CD1c-positive myeloid dendritic cell (primary cell): ENCODE results near the gene ADORA1.
A peak's percentile ranks its signal among the peaks of the same experiment; 100 is the strongest.

Experiments used
- DNase-seq: peaks from one replicate; pipeline ENCODE4 v3.0.0-alpha.2; 2016; ENCODE audit errors: extremely low spot score

The ADORA1 gene

DNA sequence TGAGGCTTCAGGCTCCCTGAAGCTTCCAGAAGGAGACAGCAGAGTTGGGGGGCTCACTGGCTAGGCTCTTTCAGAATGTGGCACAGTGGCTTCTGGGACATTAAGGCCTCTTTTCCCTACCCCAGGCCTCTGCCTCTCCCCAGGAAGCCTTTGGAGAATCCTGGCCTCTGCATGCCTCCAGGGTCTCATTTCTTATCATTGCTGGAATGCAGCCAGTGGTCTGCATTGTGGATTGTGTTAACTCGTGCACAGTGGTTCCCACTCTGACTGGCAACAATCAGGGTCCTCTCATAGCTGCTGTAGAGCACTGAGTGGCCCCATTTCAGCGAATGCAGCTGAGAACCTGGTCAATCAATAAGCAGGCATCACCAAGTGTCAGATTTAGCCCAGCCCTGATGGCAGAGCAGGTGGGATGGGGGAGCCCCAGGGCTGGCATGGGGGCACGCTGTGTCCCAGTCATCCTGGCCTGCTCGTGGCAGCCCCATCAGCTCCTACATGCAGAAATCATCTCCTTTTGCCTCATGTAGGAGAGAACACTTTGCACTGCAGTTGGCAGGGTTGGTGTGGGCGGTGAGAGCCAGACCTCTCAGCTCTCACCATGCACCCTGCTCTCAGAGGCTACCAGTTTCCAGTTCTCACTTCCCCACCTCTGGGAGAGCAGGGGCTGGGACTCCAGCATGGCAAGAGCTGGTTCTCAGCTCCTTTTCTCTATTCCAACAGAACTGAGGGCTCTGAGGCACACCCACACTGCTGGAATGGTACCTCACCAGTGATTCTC is 13.4 kb downstream of the ADORA1 start:
- peak; percentile 81 for DNase-seq

- DNase-seq, result no peak
Observed at GRCh38 chr1:203142124-203142523, 14.6 kb downstream of the ADORA1 start.

DNA sequence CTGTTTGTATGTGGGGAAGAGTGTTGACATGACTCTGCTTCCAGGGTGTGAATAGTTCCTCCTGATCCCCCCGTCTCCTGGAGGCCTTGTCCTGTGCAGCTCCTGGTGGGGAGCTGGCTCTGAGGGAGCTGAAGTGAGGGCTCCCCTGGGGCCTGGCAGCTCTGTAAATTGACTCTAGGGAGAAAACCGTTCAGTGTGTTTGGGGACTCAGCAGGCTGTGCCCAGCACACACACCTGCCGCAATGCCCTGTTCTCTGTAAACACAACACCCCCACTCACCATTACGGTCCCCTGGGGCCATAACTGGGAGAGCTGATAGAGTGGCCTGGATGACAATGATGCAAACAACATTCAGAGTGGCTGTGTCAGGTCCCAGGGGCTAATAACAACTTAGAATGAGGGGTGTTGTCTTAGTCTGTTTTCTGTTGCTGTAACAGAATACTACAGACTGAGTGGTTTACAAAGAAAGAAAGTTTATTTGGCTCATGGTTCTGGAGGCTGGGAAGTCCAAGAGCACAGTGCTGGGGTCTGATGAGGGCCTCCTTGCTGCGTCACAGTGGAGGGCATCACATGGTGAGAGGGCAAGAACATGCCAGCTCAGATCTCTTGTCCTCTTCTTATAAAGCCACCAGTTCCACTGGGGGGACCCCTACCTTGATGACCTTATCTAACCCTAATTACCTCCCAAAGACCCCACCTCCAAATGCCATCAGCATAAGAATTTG is 15.3 kb downstream of the ADORA1 start:
- no peak for DNase-seq

- DNase-seq, result no peak
Observed at GRCh38 chr1:203143641-203144040, 16.1 kb downstream of the ADORA1 start.

- DNase-seq, result no peak
Observed at GRCh38 chr1:203144661-203145060, 17.1 kb downstream of the ADORA1 start.

GRCh38 chr1:203145321-203146041 is 18.0 kb downstream of the ADORA1 start:
- DNase-seq, result no peak

DNA sequence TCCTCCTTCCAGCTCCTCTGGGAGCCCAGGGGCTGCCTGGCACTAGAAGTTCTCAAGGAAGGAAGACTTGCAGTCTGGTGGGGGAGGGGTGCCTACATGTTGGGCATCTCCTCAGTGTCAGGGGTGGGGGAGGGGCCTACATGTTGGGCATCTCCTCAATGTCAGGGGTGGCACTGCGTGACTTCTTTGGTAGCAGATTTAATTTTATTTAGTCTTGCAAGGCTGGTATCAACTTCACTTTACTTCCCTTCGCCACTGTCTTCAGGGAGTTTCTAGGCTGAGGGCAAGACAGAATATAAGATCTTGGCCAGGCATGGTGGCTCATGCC is 18.5 kb downstream of the ADORA1 start:
- no peak for DNase-seq

- DNase-seq, result no peak
Observed at GRCh38 chr1:203146537-203146936, 19.0 kb downstream of the ADORA1 start.

- no peak for DNase-seq
Observed at GRCh38 chr1:203147376-203147775, 19.9 kb downstream of the ADORA1 start.

- DNase-seq, result no peak
Observed at GRCh38 chr1:203148127-203148526, 20.6 kb downstream of the ADORA1 start.

GRCh38 chr1:203148579-203148978 is 21.1 kb downstream of the ADORA1 start:
- DNase-seq, result no peak

DNA sequence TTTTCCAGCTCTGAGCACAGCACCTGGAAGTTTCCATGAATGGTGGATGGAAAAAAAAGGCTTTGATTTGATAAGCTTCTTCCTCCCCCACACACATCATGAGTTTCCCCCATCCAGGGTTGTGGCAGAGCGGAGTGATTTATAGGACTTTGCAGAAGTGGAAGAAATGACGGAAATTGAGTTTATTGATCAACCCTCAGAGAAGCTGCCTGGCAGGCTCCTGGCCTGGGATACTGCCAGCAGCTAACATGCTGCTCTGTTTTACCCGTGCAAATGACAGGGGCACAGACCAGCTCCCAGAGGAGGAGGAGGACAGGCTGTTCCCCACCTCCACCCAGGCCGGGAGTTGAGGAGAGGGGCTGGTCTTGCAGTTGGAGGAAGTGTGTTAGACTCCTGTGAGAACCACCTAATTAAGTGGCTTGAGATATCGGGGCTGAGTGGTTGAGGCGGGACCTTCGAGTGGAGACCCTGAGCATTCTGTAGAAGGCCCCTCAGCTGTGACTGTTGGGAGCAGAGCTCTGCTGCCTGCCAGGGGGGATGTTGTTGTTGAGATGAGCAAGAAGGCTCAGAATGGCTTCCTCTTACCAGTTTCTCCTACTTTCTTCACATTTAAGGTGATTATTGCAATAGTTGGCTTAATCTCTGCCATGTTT is 21.8 kb downstream of the ADORA1 start:
- DNase-seq, result no peak

DNA sequence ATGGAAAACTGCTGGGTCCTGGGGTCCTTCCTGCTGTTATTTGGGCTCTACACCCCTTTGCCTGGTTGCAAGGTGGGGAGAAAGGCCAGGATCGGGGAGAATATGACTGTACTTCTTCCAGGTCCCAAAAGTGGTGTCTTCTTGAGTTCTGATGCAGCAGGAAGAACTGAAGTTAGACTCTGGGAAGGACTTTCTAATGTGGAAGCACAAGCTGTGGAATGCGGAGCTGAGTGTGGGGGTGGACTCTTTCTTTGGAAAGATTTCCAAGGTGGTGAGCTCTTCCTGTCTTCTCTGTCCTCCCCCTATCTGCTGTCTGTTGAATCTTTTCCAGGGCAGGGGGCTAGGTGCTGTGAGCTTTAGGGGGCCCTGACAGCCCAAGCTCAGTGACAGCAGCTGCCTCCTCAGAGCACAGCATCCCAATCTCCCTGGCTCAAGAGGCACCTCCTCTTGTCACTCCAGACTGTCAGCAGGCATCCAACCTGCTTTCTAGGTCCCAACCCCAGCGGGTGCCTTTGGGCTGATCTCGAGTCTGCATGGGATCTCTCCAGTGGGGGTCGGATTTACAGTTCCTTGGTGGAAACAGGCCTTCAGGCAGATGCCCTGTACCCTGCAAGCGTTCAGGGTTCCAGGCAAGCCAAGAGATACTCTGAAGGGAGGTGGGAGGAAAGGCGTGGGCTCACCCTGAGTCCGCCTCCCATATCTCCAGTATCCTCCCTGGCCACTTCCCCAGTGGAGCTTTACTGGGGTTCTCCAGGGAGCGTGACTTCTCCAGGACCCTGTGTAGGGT is 23.2 kb downstream of the ADORA1 start:
- no peak for DNase-seq

- DNase-seq, result no peak
Observed at GRCh38 chr1:203151362-203152157, 24.0 kb downstream of the ADORA1 start.

DNA sequence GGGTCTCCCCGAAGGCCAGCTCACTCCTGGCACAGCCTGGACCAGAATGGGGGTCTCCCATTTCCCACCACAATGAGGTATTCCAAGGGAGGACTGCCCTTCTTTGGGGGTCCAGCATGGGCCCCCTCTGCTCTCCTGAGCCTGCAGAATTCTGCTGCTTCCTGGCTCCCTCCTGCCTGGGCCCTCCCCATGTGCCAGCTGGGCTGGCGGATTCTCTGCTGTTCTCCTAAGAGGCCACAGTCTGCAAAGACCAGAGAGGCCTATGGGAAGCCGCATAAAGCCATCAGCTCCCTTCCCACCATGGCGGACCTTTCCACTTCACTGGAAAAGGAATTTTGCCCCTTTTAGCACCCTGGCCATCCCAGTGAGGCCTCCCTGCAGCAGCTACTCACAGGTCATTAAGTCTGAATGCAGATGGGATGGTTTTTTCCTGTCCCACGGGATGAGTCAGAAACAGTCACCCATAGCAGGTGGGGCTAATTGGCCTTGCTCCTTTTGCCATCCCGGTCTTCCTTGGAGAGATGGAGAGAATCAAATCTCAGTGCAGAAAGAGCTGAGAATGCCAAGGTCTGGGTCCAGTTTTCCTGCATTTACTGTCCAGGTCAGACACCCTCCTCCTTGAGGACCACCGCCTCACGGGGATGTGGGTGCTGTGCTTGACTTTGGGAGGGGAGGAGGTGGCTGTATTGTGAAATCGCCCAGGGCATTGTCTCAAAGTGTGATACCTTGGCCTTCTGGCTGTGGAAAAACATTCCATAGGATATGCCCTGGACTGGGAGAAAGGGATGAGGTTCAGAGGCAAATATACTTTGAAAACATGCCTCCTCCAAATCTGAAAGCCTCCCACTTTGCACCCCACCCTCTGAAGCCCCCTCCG is 24.9 kb downstream of the ADORA1 start:
- DNase-seq, result no peak

- DNase-seq, result no peak
Observed at GRCh38 chr1:203153051-203153988, 25.8 kb downstream of the ADORA1 start.

GRCh38 chr1:203153989-203154821 is 26.7 kb downstream of the ADORA1 start:
- peak; percentile 33 for DNase-seq

GRCh38 chr1:203156280-203156679 is 28.8 kb downstream of the ADORA1 start:
- DNase-seq, result no peak
